Esophagus muscularis mucosa (tissue), 4 donors: ENCODE results near the gene FXYD5. TPM values are rescaled to one million over a fixed set of nuclear protein-coding genes. Genes with fewer than 3 reads are reported as not detected.

Source experiments
- DNase-seq: peaks from one replicate; pipeline ENCODE4 v3.0.0-alpha.2; 2017; ENCODE audit errors: extremely low spot score
- H3K27ac ChIP-seq, 4 donors: fragments of 200-600 bp; sonication (generic); replicated peaks in 1 of 4; 1 replicate in 3 of 4; 2 replicates in 1 of 4; pipeline ENCODE4 v1.5.1; 2016 to 2019; ENCODE audit warnings: mild to moderate bottlenecking in 1 of 4
- H3K27me3 ChIP-seq, 4 donors: fragments of 200-600 bp; sonication (generic); one replicate each; pipeline versions ENCODE4 v1.5.1 to v1.6.0; 2016 to 2019
- H3K36me3 ChIP-seq, 4 donors: fragments of 200-600 bp; sonication (generic); one replicate each; pipeline ENCODE4 v1.5.1; 2016 to 2019
- H3K4me1 ChIP-seq, 4 donors: fragments of 200-600 bp; sonication (generic); one replicate each; pipeline ENCODE4 v1.5.1; 2016 to 2019
- H3K4me3 ChIP-seq, 4 donors: fragments of 200-600 bp; sonication (generic); 1 replicate in 2 of 4; 2 replicates in 2 of 4; pipeline ENCODE4 v1.5.1; 2016 to 2019; ENCODE audit warnings: mild to moderate bottlenecking in 4 of 4, moderate library complexity in 1 of 4
- H3K9me3 ChIP-seq, 4 donors: fragments of 200-600 bp; sonication (generic); 1 replicate in 3 of 4; 2 replicates in 1 of 4; pipeline ENCODE4 v1.5.1; 2016 to 2019
- CTCF ChIP-seq, 3 experiments: fragments of 200-600 bp in 2 of 3; fragments of 450-650 bp in 1 of 3; sonication (generic) in 2 of 3; IDR thresholded peaks; one replicate each; pipeline ENCODE4 v1.5.1; 2017 to 2019; ENCODE audit warnings: antibody characterized with exemption in 3 of 3, mild to moderate bottlenecking in 2 of 3, moderate library complexity in 1 of 3
- EP300 ChIP-seq: sonication (generic); formaldehyde crosslinking; IDR thresholded peaks from one replicate; pipeline ENCODE4 v1.6.1; 2017; ENCODE audit warnings: antibody characterized with exemption
- POLR2A ChIP-seq: fragments of 450-650 bp; IDR thresholded peaks from one replicate; pipeline ENCODE4 v1.6.1; 2017; ENCODE audit warnings: antibody characterized with exemption, moderate library complexity, mild to moderate bottlenecking, low read depth
- POLR2AphosphoS5 ChIP-seq, 2 donors: sonication (generic); formaldehyde crosslinking; IDR thresholded peaks; one replicate each; pipeline ENCODE4 v1.6.1; 2017; ENCODE audit warnings: antibody characterized with exemption in 2 of 2
- WGBS: methylation state at CpG from one replicate; pipeline ENCODE4 v1.1.5; 2018; 5-methylcytosine and 5-hydroxymethylcytosine counted together
- intact Hi-C: fragments of 100-400 bp; cut with DNase I; formaldehyde crosslinking; loops from one replicate; pipeline ENCODE4 v1.15.1; 2023
- total RNA-seq, 4 donors: library from RNA; depleted of rRNA; stranded (reverse); fragments of >200 nt; gene quantifications; one replicate each; pipeline versions ENCODE4 v1.1.0 to v1.2.1, GENCODE V29; 2016

Gene FXYD5
- total RNA-seq, 4 donors from 2014 or later = 26.6 to 49.3 (median 43.0) TPM

- Histone ChIP-seq H3K27ac (no peak overlapping the region), H3K4me3 (no peak overlapping the region), H3K4me1 (no peaks in the 10 kb centered on the region), H3K36me3 (peaks cover 19 to 45% (median 32%) of the 10 kb centered on the region in 4 donors), H3K27me3 (no peaks in the 10 kb centered on the region), H3K9me3 (peaks cover 0 to 38% (median 20%) of the 10 kb centered on the region in 4 donors)
- TF ChIP-seq POLR2A (no peak), POLR2AphosphoS5 (IDR thresholded peaks at IDR 0.05) (no peak), EP300 (no peak), CTCF (IDR thresholded peaks at IDR 0.05) (no peak)
- intact Hi-C loops = no loop called here
- WGBS = 72% methylated on average over 3 of the region's 3 CpGs
- DNase-seq = no peak
These were observed 13.7 kb downstream of the FXYD5 start for GRCh38 chr19:35168196-35168595.

GRCh38 chr19:35169221-35169995 is 14.9 kb downstream of the FXYD5 start:
- Histone ChIP-seq H3K4me3 (no peak overlapping the region), H3K9me3 (peaks cover 0 to 27% (median 14%) of the 10 kb centered on the region in 4 donors), H3K36me3 (peaks cover 14 to 36% (median 26%) of the 10 kb centered on the region in 4 donors), H3K27me3 (no peaks in the 10 kb centered on the region), H3K4me1 (no peaks in the 10 kb centered on the region), H3K27ac (no peak overlapping the region)
- TF ChIP-seq POLR2AphosphoS5 (IDR thresholded peaks at IDR 0.05) (no peak), EP300 (no peak), POLR2A (no peak), CTCF (IDR thresholded peaks at IDR 0.05) (no peak)
- WGBS = 85% methylated on average over 8 of the region's 18 CpGs
- intact Hi-C loops = no loop called here
- no peak for DNase-seq

- DNase-seq = no peak
- Histone ChIP-seq H3K27me3 (no peaks in the 10 kb centered on the region), H3K36me3 (peaks cover 10 to 31% (median 19%) of the 10 kb centered on the region in 4 donors), H3K4me1 (no peaks in the 10 kb centered on the region), H3K27ac (no peak overlapping the region), H3K4me3 (no peak overlapping the region), H3K9me3 (peaks cover 0 to 16% (median 12%) of the 10 kb centered on the region in 4 donors)
- 62% methylated on average over 4 of the region's 7 CpGs for WGBS
- intact Hi-C loops = no loop called here
- TF ChIP-seq CTCF (IDR thresholded peaks at IDR 0.05) (no peak), POLR2A (no peak), POLR2AphosphoS5 (IDR thresholded peaks at IDR 0.05) (no peak), EP300 (no peak)
These were observed 16.0 kb downstream of the FXYD5 start for GRCh38 chr19:35170359-35171061.

GRCh38 chr19:35171730-35172129 is 17.2 kb downstream of the FXYD5 start:
- no peak for DNase-seq
- no peak overlapping the region for H3K27ac ChIP-seq
- no peaks in the 10 kb centered on the region for H3K27me3 ChIP-seq
- H3K4me3 ChIP-seq = no peak overlapping the region
- no peak for TF ChIP-seq POLR2A
- no peak for TF ChIP-seq POLR2AphosphoS5 (IDR thresholded peaks at IDR 0.05)
- TF ChIP-seq CTCF (IDR thresholded peaks at IDR 0.05) = no peak
- no peak for TF ChIP-seq EP300
- H3K36me3 ChIP-seq = peaks cover 0 to 19% (median 8%) of the 10 kb centered on the region in 4 donors
- intact Hi-C loops = no loop called here
- WGBS = 49% methylated on average over 3 of the region's 3 CpGs
- peaks cover 0 to 4% (median 1%) of the 10 kb centered on the region in 4 donors for H3K9me3 ChIP-seq
- no peaks in the 10 kb centered on the region for H3K4me1 ChIP-seq
